HG03064 (cell line): ENCODE measurements around the gene CDH4.

ENCODE experiments used
- ATAC-seq: cut with Tn5 transposase; IDR thresholded peaks from one replicate; pipeline ENCODE4 v1.9.1; 2021; ENCODE audit warnings: low read depth; ENCODE audit not compliant: unreplicated experiment

The CDH4 gene

GRCh38 chr20:61585764-61586163, 333.7 kb downstream of the CDH4 start:
- no peak for ATAC-seq

DNA sequence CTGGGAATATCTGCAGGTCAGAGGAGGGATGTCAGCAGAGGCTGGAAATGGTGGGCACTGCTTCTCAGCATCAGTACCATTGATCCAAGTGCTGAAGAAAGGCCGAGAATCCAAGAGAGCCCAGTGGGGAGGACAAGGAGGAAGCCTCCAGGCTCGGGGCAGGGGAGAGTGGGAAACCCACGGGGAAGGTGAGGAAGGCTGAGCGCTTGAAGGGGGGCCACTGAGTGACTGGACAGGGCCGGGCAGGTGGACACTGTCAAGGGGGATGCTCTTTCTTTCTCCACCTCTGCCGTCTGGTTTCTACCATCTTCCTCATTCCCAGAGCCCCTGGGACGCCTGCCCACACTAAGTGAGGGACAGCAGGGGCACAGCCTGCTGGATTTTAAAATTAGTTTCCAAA, 335.0 kb downstream of the CDH4 start:
- no peak for ATAC-seq

DNA sequence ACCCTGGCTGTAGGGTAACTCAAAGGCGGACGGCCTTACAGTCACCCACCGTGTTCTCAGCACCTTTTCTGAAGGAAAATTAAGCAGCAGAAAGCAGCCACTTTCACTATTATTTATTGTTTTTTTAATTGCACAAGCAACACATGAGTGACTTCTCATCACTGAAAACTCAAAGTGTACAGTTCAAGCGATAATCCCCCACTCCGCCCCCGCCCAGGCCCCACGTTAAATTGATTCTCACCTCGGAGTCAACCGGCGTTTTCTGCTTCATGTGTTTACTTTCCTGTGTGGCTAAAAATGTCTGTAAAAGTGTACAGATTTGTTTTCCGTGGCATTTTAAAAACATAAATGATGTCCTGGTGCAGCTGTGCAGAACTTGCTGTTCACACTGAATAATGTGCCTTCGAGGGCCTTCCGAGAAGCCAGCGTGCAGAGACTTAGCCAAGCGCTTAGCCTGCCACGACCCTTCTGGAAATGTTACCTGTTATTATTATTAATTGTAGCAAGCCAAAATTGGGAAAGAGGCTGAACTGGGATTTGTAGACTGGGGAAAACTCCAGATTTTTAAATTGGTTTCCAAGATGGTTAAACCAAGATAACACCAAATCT, 335.7 kb downstream of the CDH4 start:
- no peak for ATAC-seq

- no peak for ATAC-seq
These were observed 336.6 kb downstream of the CDH4 start for GRCh38 chr20:61588411-61589385.

GRCh38 chr20:61590236-61590635, 338.2 kb downstream of the CDH4 start:
- no peak for ATAC-seq

DNA sequence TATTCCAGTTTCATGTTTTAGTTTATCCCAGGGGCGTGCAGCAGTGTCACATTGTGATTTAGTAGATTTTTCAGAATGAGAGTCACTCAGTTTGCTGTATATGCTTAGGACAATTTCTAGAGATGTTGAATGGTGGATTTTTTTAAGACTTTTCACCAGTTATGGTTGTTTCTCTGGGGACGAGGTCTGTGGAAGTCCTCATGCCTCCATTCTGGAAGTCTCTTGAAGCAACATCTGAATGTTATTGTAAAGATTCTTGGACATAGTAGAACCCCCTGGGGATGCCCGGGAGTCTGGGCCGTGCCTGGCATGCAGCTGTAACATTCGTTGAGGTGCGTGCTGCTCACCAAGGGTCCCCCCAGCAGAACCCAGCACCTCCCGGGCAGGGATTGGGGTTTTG, 341.5 kb downstream of the CDH4 start:
- no peak for ATAC-seq

DNA sequence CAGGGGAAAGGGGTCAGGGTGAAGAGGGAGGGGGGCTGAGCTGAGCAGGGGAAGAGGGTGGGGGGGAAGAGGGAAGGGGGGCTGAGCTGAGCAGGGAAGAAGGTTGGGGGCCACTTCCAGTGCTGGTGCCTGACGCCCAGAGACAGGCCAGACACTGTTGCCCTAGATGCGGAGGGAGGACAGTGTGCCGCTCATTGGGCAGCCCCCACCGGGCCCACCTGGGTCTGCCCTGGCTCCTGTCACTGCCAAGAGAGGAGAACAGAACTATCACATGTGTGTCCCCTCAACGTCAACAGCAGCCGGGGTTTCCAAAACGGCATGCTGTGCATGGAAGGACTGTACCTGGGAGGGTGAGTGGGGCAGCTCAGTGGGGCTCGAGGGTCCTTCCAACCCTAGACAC, 342.1 kb downstream of the CDH4 start:
- ATAC-seq = no peak

GRCh38 chr20:61595216-61595615, 343.2 kb downstream of the CDH4 start:
- ATAC-seq = no peak

- no peak for ATAC-seq
These were observed 344.7 kb downstream of the CDH4 start for GRCh38 chr20:61596687-61597330.

- ATAC-seq = no peak
These were observed 345.9 kb downstream of the CDH4 start for GRCh38 chr20:61597996-61598395.

DNA sequence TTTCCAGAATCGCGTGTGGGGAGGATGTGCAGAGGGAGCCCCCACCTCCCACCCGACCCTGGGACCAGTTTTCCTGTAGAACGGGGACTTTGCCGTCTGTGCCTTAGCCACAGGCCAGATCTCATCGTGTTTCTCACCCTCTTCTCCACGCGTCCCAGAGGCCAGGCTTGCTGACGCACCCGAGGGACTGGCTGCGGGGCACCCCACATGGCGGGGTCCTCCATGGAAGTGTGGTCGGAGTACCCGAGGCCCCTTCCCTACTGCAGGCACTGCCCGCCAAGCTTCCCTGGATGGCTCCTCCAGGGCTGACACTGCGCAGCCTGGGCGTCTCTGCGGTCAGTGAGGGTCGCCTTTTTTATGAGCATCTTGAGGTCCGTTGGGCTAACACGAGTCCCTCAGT, 346.5 kb downstream of the CDH4 start:
- ATAC-seq = no peak

GRCh38 chr20:61599061-61599531, 347.0 kb downstream of the CDH4 start:
- no peak for ATAC-seq

- no peak for ATAC-seq
These were observed 347.5 kb downstream of the CDH4 start for GRCh38 chr20:61599541-61599992.

- no peak for ATAC-seq
These were observed 348.0 kb downstream of the CDH4 start for GRCh38 chr20:61600016-61600415.

- no peak for ATAC-seq
These were observed 349.3 kb downstream of the CDH4 start for GRCh38 chr20:61601361-61601760.

DNA sequence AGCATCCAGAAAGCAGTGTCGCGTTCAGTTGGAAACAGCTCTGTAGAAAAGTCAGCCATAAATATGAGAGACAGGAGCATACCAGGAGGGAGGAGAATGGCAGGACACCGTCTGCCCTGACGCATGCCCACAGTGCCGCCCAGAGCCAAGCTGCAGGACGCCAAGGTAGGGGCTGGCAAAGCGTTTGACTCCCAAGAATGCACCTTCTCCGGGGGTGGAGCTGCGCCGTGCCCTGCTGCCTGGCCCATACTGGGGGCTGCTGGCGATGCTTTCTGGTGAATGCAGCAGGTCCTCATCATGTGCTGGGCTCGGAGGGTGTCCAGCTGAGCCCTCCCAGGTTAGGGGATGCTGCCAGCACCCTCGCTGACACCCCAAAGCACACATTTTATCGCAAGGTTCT, 349.8 kb downstream of the CDH4 start:
- no peak for ATAC-seq

- no peak for ATAC-seq
These were observed 351.7 kb downstream of the CDH4 start for GRCh38 chr20:61603715-61604114.

GRCh38 chr20:61604549-61604948, 352.5 kb downstream of the CDH4 start:
- no peak for ATAC-seq

- ATAC-seq = no peak
These were observed 353.2 kb downstream of the CDH4 start for GRCh38 chr20:61605283-61605682.

- ATAC-seq = no peak
These were observed 353.9 kb downstream of the CDH4 start for GRCh38 chr20:61605862-61606557.
